Hepatocyte (in vitro differentiated cells): ENCODE measurements around the gene LCE7A.

Source experiments
- CTCF ChIP-seq: fragments of 200-600 bp; sonication (generic); IDR thresholded peaks from 2 replicates; pipeline ENCODE4 v1.5.1; 2016; ENCODE audit warnings: antibody characterized with exemption, mild to moderate bottlenecking; ENCODE audit not compliant: poor library complexity
- EZH2 ChIP-seq: fragments of 200-600 bp; sonication (generic); IDR thresholded peaks from 2 replicates; pipeline ENCODE4 v1.6.1; 2016; ENCODE audit warnings: antibody characterized with exemption, mild to moderate bottlenecking, borderline replicate concordance
- EZH2phosphoT487 ChIP-seq: fragments of 200-600 bp; sonication (generic); IDR thresholded peaks from one replicate; pipeline ENCODE4 v1.6.1; 2018; ENCODE audit warnings: antibody characterized with exemption, mild to moderate bottlenecking, low read depth, moderate library complexity; ENCODE audit not compliant: unreplicated experiment, severe bottlenecking

- TF ChIP-seq EZH2 (no peak), CTCF (no peak), EZH2phosphoT487 (no peak)
These were observed 4.1 kb upstream of the LCE7A start for GRCh38 chr1:152855661-152856060.
